Stomach (tissue), 9 donors: ENCODE results near the gene FAAP20. TPM values are rescaled to one million over a fixed set of nuclear protein-coding genes. Genes with fewer than 3 reads are reported as not detected.

Experiments
- DNase-seq, 2 donors: peaks; one replicate each; pipeline versions ENCODE4 v3.0.0 to v3.0.0-alpha.2; 2013 to 2019
- H3K27ac ChIP-seq, 5 donors: fragments of 200-600 bp in 4 of 5; sonication (generic) in 4 of 5; one replicate each; pipeline ENCODE4 v1.5.1; 2013 to 2019; ENCODE audit warnings: mild to moderate bottlenecking in 1 of 5, moderate library complexity in 1 of 5
- H3K27me3 ChIP-seq, 3 donors: fragments of 200-600 bp; sonication (generic); one replicate each; pipeline ENCODE4 v1.5.1; 2017 to 2019; ENCODE audit warnings: mixed run types in 1 of 3
- H3K36me3 ChIP-seq, 4 donors: fragments of 200-600 bp; sonication (generic); 1 replicate in 3 of 4; 2 replicates in 1 of 4; pipeline ENCODE4 v1.5.1; 2016 to 2019
- H3K4me1 ChIP-seq, 4 donors: fragments of 200-600 bp; sonication (generic); one replicate each; pipeline ENCODE4 v1.5.1; 2016 to 2019
- H3K4me3 ChIP-seq, 4 donors: fragments of 200-600 bp; sonication (generic) in 3 of 4; one replicate each; pipeline ENCODE4 v1.5.1; 2016 to 2019; ENCODE audit warnings: mild to moderate bottlenecking in 1 of 4
- H3K9me3 ChIP-seq, 4 donors: fragments of 200-600 bp; sonication (generic); one replicate each; pipeline ENCODE4 v1.5.1; 2016 to 2019
- CTCF ChIP-seq, 7 experiments: fragments of 450-650 bp in 4 of 7; fragments of 200-600 bp in 3 of 7; sonication (generic) in 3 of 7; IDR thresholded peaks; one replicate each; pipeline ENCODE4 v1.5.1; 2016 to 2019; ENCODE audit warnings: antibody characterized with exemption in 7 of 7, control low read depth in 2 of 7, mild to moderate bottlenecking in 1 of 7
- EP300 ChIP-seq: sonication (generic); formaldehyde crosslinking; IDR thresholded peaks from one replicate; pipeline ENCODE4 v1.6.1; 2017; ENCODE audit warnings: antibody characterized with exemption
- POLR2A ChIP-seq, 4 donors: fragments of 450-650 bp; IDR thresholded peaks; one replicate each; pipeline ENCODE4 v1.6.1; 2016; ENCODE audit warnings: antibody characterized with exemption in 4 of 4, control low read depth in 2 of 4, mild to moderate bottlenecking in 1 of 4, moderate library complexity in 1 of 4
- POLR2AphosphoS5 ChIP-seq, 3 donors: sonication (generic); formaldehyde crosslinking; IDR thresholded peaks; one replicate each; pipeline ENCODE4 v1.6.1; 2016; ENCODE audit warnings: antibody characterized with exemption in 3 of 3
- WGBS, 5 donors: extraction: QIAGEN DNeasy Blood & Tissue Kit in 3 of 5; methylation state at CpG; one replicate each; pipeline versions ENCODE4 v1.1.5 to v1.1.7; 2013 to 2018; 5-methylcytosine and 5-hydroxymethylcytosine counted together
- intact Hi-C: fragments of 100-400 bp; cut with DNase I; formaldehyde crosslinking; loops from one replicate; pipeline ENCODE4 v1.15.1; 2023; ENCODE audit warnings: low total_unique reads
- polyA plus RNA-seq, 3 donors: library from polyadenylated mRNA; stranded (reverse); fragments of 200-250 nt; gene quantifications; one replicate each; pipeline ENCODE4 v1.2.3, GENCODE V29; 2013
- total RNA-seq, 5 donors: library from RNA; depleted of rRNA; stranded (reverse); fragments of >200 nt; gene quantifications; one replicate each; pipeline versions ENCODE4 v1.1.0 to v1.2.3, GENCODE V29; 2014 to 2016
- donor health status: healthy with polysubstance abuse.
- donor health status: Bipolar disorder and iron deficiency.
- donor health status: healthy.

FAAP20 gene
- total and polyA plus RNA-seq, 8 donors: 8.2 to 170 (median 67.1) TPM

- no peaks in the 10 kb centered on the region for H3K9me3 ChIP-seq
- WGBS, 5 donors: 5 to 27% (median 8%) methylated on average over 12 to 49 of the region's 49 CpGs
- peak overlapping the region; percentile 18 to 37 (median 32) for H3K4me3 ChIP-seq
- intact Hi-C loops: no loop called here
- TF ChIP-seq EP300: peak; percentile 36
- no peak for TF ChIP-seq POLR2A (IDR thresholded peaks at IDR 0.05)
- TF ChIP-seq POLR2AphosphoS5 (IDR thresholded peaks at IDR 0.05): peak; percentile 49 to 74 (median 74)
- peak in 3 of 7 experiments; percentile 33 to 41 (median 40) for TF ChIP-seq CTCF (IDR thresholded peaks at IDR 0.05)
- peak overlapping the region; percentile 87 to 94 (median 91) for H3K27ac ChIP-seq
- peaks cover 49 to 68% (median 65%) of the 10 kb centered on the region in 4 donors for H3K4me1 ChIP-seq
- DNase-seq: peak; percentile 88 to 98
- H3K36me3 ChIP-seq: no peaks in the 10 kb centered on the region
- no peaks in the 10 kb centered on the region for H3K27me3 ChIP-seq
Observed at GRCh38 chr1:2212532-2213491, 18.2 kb upstream of the FAAP20 start.

- intact Hi-C loops: no loop called here
- WGBS, 5 donors: 36 to 84% (median 47%) methylated on average over 4 to 10 of the region's 10 CpGs
- DNase-seq: no peak
- Histone ChIP-seq H3K27me3 (no peaks in the 10 kb centered on the region), H3K36me3 (no peaks in the 10 kb centered on the region), H3K4me1 (peaks cover 55 to 74% (median 71%) of the 10 kb centered on the region in 4 donors), H3K4me3 (peak overlapping the region; percentile 16 to 37 (median 24)), H3K9me3 (no peaks in the 10 kb centered on the region), H3K27ac (peak overlapping the region; percentile 87 to 94 (median 91))
- TF ChIP-seq POLR2A (IDR thresholded peaks at IDR 0.05): no peak
- TF ChIP-seq EP300: no peak
- TF ChIP-seq POLR2AphosphoS5 (IDR thresholded peaks at IDR 0.05): no peak
- no peak for TF ChIP-seq CTCF (IDR thresholded peaks at IDR 0.05)
Observed at GRCh38 chr1:2212274-2212531, 17.6 kb upstream of the FAAP20 start.

- Histone ChIP-seq H3K27ac (peak overlapping the region in 3 of 5 donors; percentile 89 to 93 (median 90)), H3K27me3 (no peaks in the 10 kb centered on the region), H3K9me3 (no peaks in the 10 kb centered on the region), H3K36me3 (no peaks in the 10 kb centered on the region), H3K4me3 (no peak overlapping the region), H3K4me1 (peaks cover 64 to 88% (median 85%) of the 10 kb centered on the region in 4 donors)
- WGBS, 5 donors: 89 to 94% (median 93%) methylated on average over 10 to 13 of the region's 13 CpGs
- TF ChIP-seq EP300: no peak
- no peak for TF ChIP-seq POLR2A (IDR thresholded peaks at IDR 0.05)
- no peak for TF ChIP-seq CTCF (IDR thresholded peaks at IDR 0.05)
- no peak for TF ChIP-seq POLR2AphosphoS5 (IDR thresholded peaks at IDR 0.05)
- intact Hi-C loops: no loop called here
- DNase-seq: peak in 1 of 2 donors; percentile 14
Observed at GRCh38 chr1:2210786-2211185, 16.2 kb upstream of the FAAP20 start.

- TF ChIP-seq EP300 (no peak), CTCF (IDR thresholded peaks at IDR 0.05) (no peak), POLR2A (IDR thresholded peaks at IDR 0.05) (no peak), POLR2AphosphoS5 (IDR thresholded peaks at IDR 0.05) (no peak)
- H3K4me1 ChIP-seq: peaks cover 69 to 93% (median 88%) of the 10 kb centered on the region in 4 donors
- 80 to 88% (median 87%) methylated on average over 11 to 19 of the region's 19 CpGs for WGBS, 5 donors
- peak overlapping the region in 4 of 5 donors; percentile 85 to 93 (median 90) for H3K27ac ChIP-seq
- H3K36me3 ChIP-seq: no peaks in the 10 kb centered on the region
- DNase-seq: peak in 1 of 2 donors; percentile 42
- H3K4me3 ChIP-seq: no peak overlapping the region
- H3K9me3 ChIP-seq: no peaks in the 10 kb centered on the region
- no peaks in the 10 kb centered on the region for H3K27me3 ChIP-seq
- intact Hi-C loops: no loop called here
Observed at GRCh38 chr1:2210084-2210653, 15.6 kb upstream of the FAAP20 start.
